HG03565 (cell line): ENCODE results near the gene ALDH3B1.

Experiments used
- ATAC-seq: cut with Tn5 transposase; IDR thresholded peaks from one replicate; pipeline ENCODE4 v1.9.1; 2021; ENCODE audit warnings: mild to moderate bottlenecking, moderate library complexity; ENCODE audit not compliant: unreplicated experiment

The ALDH3B1 gene

GRCh38 chr11:68042219-68043028 lies 32.3 kb downstream of the ALDH3B1 start:
- no peak for ATAC-seq

- no peak for ATAC-seq
Observed at GRCh38 chr11:68043029-68043348, 32.9 kb downstream of the ALDH3B1 start.

- ATAC-seq: no peak
Observed at GRCh38 chr11:68043349-68044144, 33.4 kb downstream of the ALDH3B1 start.

- ATAC-seq: no peak
Observed at GRCh38 chr11:68044145-68044813, 34.2 kb downstream of the ALDH3B1 start.

- ATAC-seq: no peak
Observed at GRCh38 chr11:68044898-68045351, 34.8 kb downstream of the ALDH3B1 start.

GRCh38 chr11:68047437-68048290 lies 37.5 kb downstream of the ALDH3B1 start:
- ATAC-seq: no peak

- ATAC-seq: no peak
Observed at GRCh38 chr11:68048681-68049508, 38.8 kb downstream of the ALDH3B1 start.

GRCh38 chr11:68049509-68050370 lies 39.6 kb downstream of the ALDH3B1 start:
- no peak for ATAC-seq

GRCh38 chr11:68050371-68050841 lies 40.3 kb downstream of the ALDH3B1 start:
- ATAC-seq: no peak

- no peak for ATAC-seq
Observed at GRCh38 chr11:68051191-68052136, 41.3 kb downstream of the ALDH3B1 start.

- ATAC-seq: no peak
Observed at GRCh38 chr11:68052137-68052873, 42.2 kb downstream of the ALDH3B1 start.

GRCh38 chr11:68053117-68053516 lies 43.0 kb downstream of the ALDH3B1 start:
- ATAC-seq: no peak

- no peak for ATAC-seq
Observed at GRCh38 chr11:68053981-68054812, 44.1 kb downstream of the ALDH3B1 start.

- no peak for ATAC-seq
Observed at GRCh38 chr11:68056317-68057285, 46.5 kb downstream of the ALDH3B1 start.

- ATAC-seq: no peak
Observed at GRCh38 chr11:68057807-68058206, 47.7 kb downstream of the ALDH3B1 start.
